Endothelial cell of umbilical vein (primary cell): ENCODE data around the gene CUX1.

ENCODE experiments used
- FOS ChIP-seq: IDR thresholded peaks from 2 replicates; pipeline ENCODE4 v1.6.1; 2011; ENCODE audit warnings: mild to moderate bottlenecking, low read length, moderate library complexity, borderline replicate concordance; ENCODE audit not compliant: insufficient read depth
- MYC ChIP-seq: IDR thresholded peaks from one replicate; pipeline ENCODE4 v1.6.1; 2011; ENCODE audit warnings: mild to moderate bottlenecking, low read depth, low read length
- POLR2A ChIP-seq: IDR thresholded peaks from 2 replicates; pipeline ENCODE4 v1.6.1; 2012; ENCODE audit warnings: low read depth, mild to moderate bottlenecking, control low read depth, low read length
- TF ChIP-seq, protein P1 (sequence below), 2 donors: IDR thresholded peaks; 1 replicate in 1 of 2; 2 replicates in 1 of 2; pipeline ENCODE4 v1.5.1; 2011; ENCODE audit warnings: low read length in 2 of 2, mild to moderate bottlenecking in 2 of 2, moderate library complexity in 2 of 2, control low read depth in 1 of 2, inconsistent platforms in 1 of 2, low read depth in 1 of 2; ENCODE audit not compliant: insufficient read depth in 1 of 2; ENCODE audit errors: extremely low read depth in 1 of 2

DNA sequence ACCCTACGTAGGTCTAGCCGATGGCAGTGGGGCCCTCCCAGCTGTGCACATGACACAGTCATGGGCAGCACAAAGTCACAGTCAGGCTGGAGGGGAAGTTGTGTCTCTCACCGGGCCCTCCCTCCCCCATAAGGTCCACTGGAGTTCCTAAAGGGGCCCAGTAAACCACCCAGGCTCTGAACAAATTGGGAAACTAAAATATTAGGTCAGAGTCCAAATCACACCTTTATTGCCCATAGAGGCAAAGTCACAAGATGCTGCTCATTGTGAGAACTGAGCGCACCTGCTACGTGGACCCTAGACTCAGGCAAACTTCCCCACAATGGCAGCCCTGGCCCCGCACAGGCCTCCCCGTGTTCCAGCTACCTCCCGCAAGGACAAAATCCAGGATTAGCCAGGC, 424.0 kb downstream of the CUX1 start:
- TF ChIP-seq, protein P1, sequence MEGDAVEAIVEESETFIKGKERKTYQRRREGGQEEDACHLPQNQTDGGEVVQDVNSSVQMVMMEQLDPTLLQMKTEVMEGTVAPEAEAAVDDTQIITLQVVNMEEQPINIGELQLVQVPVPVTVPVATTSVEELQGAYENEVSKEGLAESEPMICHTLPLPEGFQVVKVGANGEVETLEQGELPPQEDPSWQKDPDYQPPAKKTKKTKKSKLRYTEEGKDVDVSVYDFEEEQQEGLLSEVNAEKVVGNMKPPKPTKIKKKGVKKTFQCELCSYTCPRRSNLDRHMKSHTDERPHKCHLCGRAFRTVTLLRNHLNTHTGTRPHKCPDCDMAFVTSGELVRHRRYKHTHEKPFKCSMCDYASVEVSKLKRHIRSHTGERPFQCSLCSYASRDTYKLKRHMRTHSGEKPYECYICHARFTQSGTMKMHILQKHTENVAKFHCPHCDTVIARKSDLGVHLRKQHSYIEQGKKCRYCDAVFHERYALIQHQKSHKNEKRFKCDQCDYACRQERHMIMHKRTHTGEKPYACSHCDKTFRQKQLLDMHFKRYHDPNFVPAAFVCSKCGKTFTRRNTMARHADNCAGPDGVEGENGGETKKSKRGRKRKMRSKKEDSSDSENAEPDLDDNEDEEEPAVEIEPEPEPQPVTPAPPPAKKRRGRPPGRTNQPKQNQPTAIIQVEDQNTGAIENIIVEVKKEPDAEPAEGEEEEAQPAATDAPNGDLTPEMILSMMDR (IDR thresholded peaks at IDR 0.05; ENCODE audit: extremely low read depth in 1 of 2, insufficient read depth in 1 of 2, low read depth in 1 of 2, low read length in 2 of 2): no peak
- TF ChIP-seq POLR2A: no peak
- TF ChIP-seq MYC: no peak
- TF ChIP-seq FOS: no peak
